ENCODE measurements around the gene SPEM1.
A peak's percentile ranks its signal among the peaks of the same experiment; 100 is the strongest.

GRCh38 chr17:7444682-7445618 lies 24.8 kb downstream of the SPEM1 start, which contains the start of gene CHRNB1:
- no peak for TF ChIP-seq POLR2A (IDR thresholded peaks at IDR 0.05)
- TF ChIP-seq, protein P1, sequence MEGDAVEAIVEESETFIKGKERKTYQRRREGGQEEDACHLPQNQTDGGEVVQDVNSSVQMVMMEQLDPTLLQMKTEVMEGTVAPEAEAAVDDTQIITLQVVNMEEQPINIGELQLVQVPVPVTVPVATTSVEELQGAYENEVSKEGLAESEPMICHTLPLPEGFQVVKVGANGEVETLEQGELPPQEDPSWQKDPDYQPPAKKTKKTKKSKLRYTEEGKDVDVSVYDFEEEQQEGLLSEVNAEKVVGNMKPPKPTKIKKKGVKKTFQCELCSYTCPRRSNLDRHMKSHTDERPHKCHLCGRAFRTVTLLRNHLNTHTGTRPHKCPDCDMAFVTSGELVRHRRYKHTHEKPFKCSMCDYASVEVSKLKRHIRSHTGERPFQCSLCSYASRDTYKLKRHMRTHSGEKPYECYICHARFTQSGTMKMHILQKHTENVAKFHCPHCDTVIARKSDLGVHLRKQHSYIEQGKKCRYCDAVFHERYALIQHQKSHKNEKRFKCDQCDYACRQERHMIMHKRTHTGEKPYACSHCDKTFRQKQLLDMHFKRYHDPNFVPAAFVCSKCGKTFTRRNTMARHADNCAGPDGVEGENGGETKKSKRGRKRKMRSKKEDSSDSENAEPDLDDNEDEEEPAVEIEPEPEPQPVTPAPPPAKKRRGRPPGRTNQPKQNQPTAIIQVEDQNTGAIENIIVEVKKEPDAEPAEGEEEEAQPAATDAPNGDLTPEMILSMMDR (IDR thresholded peaks at IDR 0.05), result peak in 2 of 6 experiments; percentile 4 to 6

Data from esophagus squamous epithelium (tissue), 4 donors.